ENCODE measurements around the gene LRRC8B. TPM values are rescaled to one million over a fixed set of nuclear protein-coding genes. Genes with fewer than 3 reads are reported as not detected.

LRRC8B gene
- total RNA-seq, 2 donors from 2014 or later: 12.1 to 24.0 TPM

GRCh38 chr1:89604414-89604735 lies 79.7 kb downstream of the LRRC8B start:
- DNase-seq: no peak
- ATAC-seq: no peak
- Mint-ChIP-seq H3K36me3 (ENCODE audit: low read depth) (peaks cover 2% of the 10 kb centered on the region), H3K27me3 (no peaks in the 10 kb centered on the region), H3K4me3 (no peak overlapping the region), H3K27ac (peak overlapping the region; percentile 100), H3K4me1 (peaks cover 68% of the 10 kb centered on the region)
- H3K9me3 ChIP-seq (ENCODE audit: control insufficient read depth, low read length, poor library complexity, severe bottlenecking): no peaks in the 10 kb centered on the region

- peaks cover 72% of the 10 kb centered on the region for H3K4me1 Mint-ChIP-seq
- peak overlapping the region; percentile 100 for H3K27ac Mint-ChIP-seq
- H3K36me3 Mint-ChIP-seq (ENCODE audit: low read depth): no peaks in the 10 kb centered on the region
- H3K4me3 Mint-ChIP-seq: peak overlapping the region; percentile 64
- no peak for ATAC-seq
- H3K27me3 Mint-ChIP-seq: no peaks in the 10 kb centered on the region
- no peaks in the 10 kb centered on the region for H3K9me3 ChIP-seq (ENCODE audit: control insufficient read depth, low read length, poor library complexity, severe bottlenecking)
- no peak for DNase-seq
Measured at GRCh38 chr1:89605692-89606091, 81.1 kb downstream of the LRRC8B start.

GRCh38 chr1:89606227-89606980 lies 81.8 kb downstream of the LRRC8B start:
- no peak for DNase-seq
- Mint-ChIP-seq H3K4me1 (peaks cover 74% of the 10 kb centered on the region), H3K27me3 (no peaks in the 10 kb centered on the region), H3K4me3 (peak overlapping the region; percentile 64), H3K36me3 (ENCODE audit: low read depth) (no peaks in the 10 kb centered on the region), H3K27ac (peak overlapping the region; percentile 100)
- ATAC-seq: peak; percentile 18
- no peaks in the 10 kb centered on the region for H3K9me3 ChIP-seq (ENCODE audit: control insufficient read depth, low read length, poor library complexity, severe bottlenecking)

- no peaks in the 10 kb centered on the region for H3K27me3 Mint-ChIP-seq
- ATAC-seq: peak; percentile 47
- H3K36me3 Mint-ChIP-seq (ENCODE audit: low read depth): no peaks in the 10 kb centered on the region
- DNase-seq: peak in 1 of 3 donors; percentile 21
- peaks cover 78% of the 10 kb centered on the region for H3K4me1 Mint-ChIP-seq
- no peaks in the 10 kb centered on the region for H3K9me3 ChIP-seq (ENCODE audit: control insufficient read depth, low read length, poor library complexity, severe bottlenecking)
- peak overlapping the region; percentile 100 for H3K27ac Mint-ChIP-seq
- peak overlapping the region; percentile 81 for H3K4me3 Mint-ChIP-seq
Measured at GRCh38 chr1:89607156-89607555, 82.5 kb downstream of the LRRC8B start.

- Mint-ChIP-seq H3K4me3 (peak overlapping the region; percentile 92), H3K4me1 (peaks cover 79% of the 10 kb centered on the region), H3K27ac (peak overlapping the region; percentile 100), H3K27me3 (no peaks in the 10 kb centered on the region), H3K36me3 (ENCODE audit: low read depth) (no peaks in the 10 kb centered on the region)
- ATAC-seq (no peak), DNase-seq (no peak)
- H3K9me3 ChIP-seq (ENCODE audit: control insufficient read depth, low read length, poor library complexity, severe bottlenecking): no peaks in the 10 kb centered on the region
Measured at GRCh38 chr1:89607586-89608318, 83.1 kb downstream of the LRRC8B start.

- ATAC-seq: peak; percentile 71
- H3K9me3 ChIP-seq (ENCODE audit: control insufficient read depth, low read length, poor library complexity, severe bottlenecking): no peaks in the 10 kb centered on the region
- Mint-ChIP-seq H3K36me3 (ENCODE audit: low read depth) (no peaks in the 10 kb centered on the region), H3K4me1 (peaks cover 76% of the 10 kb centered on the region), H3K4me3 (peak overlapping the region; percentile 92), H3K27ac (peak overlapping the region; percentile 100), H3K27me3 (no peaks in the 10 kb centered on the region)
- peak; percentile 24 to 67 (median 48) for DNase-seq
Measured at GRCh38 chr1:89608319-89608983, 83.8 kb downstream of the LRRC8B start.

- ATAC-seq (peak; percentile 8), DNase-seq (peak; percentile 18 to 48 (median 47))
- Mint-ChIP-seq H3K4me1 (peaks cover 74% of the 10 kb centered on the region), H3K36me3 (ENCODE audit: low read depth) (no peaks in the 10 kb centered on the region), H3K27me3 (no peaks in the 10 kb centered on the region), H3K27ac (peak overlapping the region; percentile 100), H3K4me3 (peak overlapping the region; percentile 92)
- no peaks in the 10 kb centered on the region for H3K9me3 ChIP-seq (ENCODE audit: control insufficient read depth, low read length, poor library complexity, severe bottlenecking)
Measured at GRCh38 chr1:89608984-89609725, 84.5 kb downstream of the LRRC8B start.

- DNase-seq (peak in 2 of 3 donors; percentile 21 to 35), ATAC-seq (no peak)
- H3K9me3 ChIP-seq (ENCODE audit: control insufficient read depth, low read length, poor library complexity, severe bottlenecking): no peaks in the 10 kb centered on the region
- Mint-ChIP-seq H3K4me3 (peak overlapping the region; percentile 92), H3K27me3 (no peaks in the 10 kb centered on the region), H3K36me3 (ENCODE audit: low read depth) (no peaks in the 10 kb centered on the region), H3K4me1 (peaks cover 72% of the 10 kb centered on the region), H3K27ac (peak overlapping the region; percentile 100)
Measured at GRCh38 chr1:89609781-89610456, 85.3 kb downstream of the LRRC8B start.

GRCh38 chr1:89610457-89611011 lies 85.9 kb downstream of the LRRC8B start:
- Mint-ChIP-seq H3K27ac (peak overlapping the region; percentile 100), H3K4me3 (peak overlapping the region; percentile 92), H3K27me3 (no peaks in the 10 kb centered on the region), H3K4me1 (peaks cover 66% of the 10 kb centered on the region), H3K36me3 (ENCODE audit: low read depth) (no peaks in the 10 kb centered on the region)
- ATAC-seq (peak; percentile 43), DNase-seq (peak; percentile 24 to 54 (median 49))
- no peaks in the 10 kb centered on the region for H3K9me3 ChIP-seq (ENCODE audit: control insufficient read depth, low read length, poor library complexity, severe bottlenecking)

GRCh38 chr1:89611721-89612120 lies 87.1 kb downstream of the LRRC8B start:
- ATAC-seq (peak; percentile 24), DNase-seq (no peak)
- H3K27me3 Mint-ChIP-seq: no peaks in the 10 kb centered on the region
- peak overlapping the region; percentile 100 for H3K27ac Mint-ChIP-seq
- H3K9me3 ChIP-seq (ENCODE audit: control insufficient read depth, low read length, poor library complexity, severe bottlenecking): no peaks in the 10 kb centered on the region
- H3K4me3 Mint-ChIP-seq: peak overlapping the region; percentile 92
- peaks cover 59% of the 10 kb centered on the region for H3K4me1 Mint-ChIP-seq
- H3K36me3 Mint-ChIP-seq (ENCODE audit: low read depth): no peaks in the 10 kb centered on the region

GRCh38 chr1:89613928-89614327 lies 89.3 kb downstream of the LRRC8B start:
- peaks cover 3% of the 10 kb centered on the region for H3K9me3 ChIP-seq (ENCODE audit: control insufficient read depth, low read length, poor library complexity, severe bottlenecking)
- peaks cover 3% of the 10 kb centered on the region for H3K36me3 Mint-ChIP-seq (ENCODE audit: low read depth)
- H3K4me3 Mint-ChIP-seq: peak overlapping the region; percentile 16
- peaks cover 50% of the 10 kb centered on the region for H3K4me1 Mint-ChIP-seq
- DNase-seq (no peak), ATAC-seq (no peak)
- peak overlapping the region; percentile 67 for H3K27ac Mint-ChIP-seq
- H3K27me3 Mint-ChIP-seq: no peaks in the 10 kb centered on the region

Data from T-helper 17 cell (primary cell).